Small intestine (tissue), 7 donors: ENCODE data around the gene TMEM272. TPM values are rescaled to one million over a fixed set of nuclear protein-coding genes. Genes with fewer than 3 reads are reported as not detected.

Experiments
- DNase-seq, 2 donors: peaks; one replicate each; pipeline versions ENCODE4 v3.0.0 to v3.0.0-alpha.2; 2013
- FAIRE-seq: peaks from 2 replicates; lab custom pipeline; 2012; peaks lifted over from hg19 to GRCh38; lab: Jason Lieb, UNC
- H3K27ac ChIP-seq, 3 donors: one replicate each; pipeline ENCODE4 v1.5.1; 2013; ENCODE audit warnings: low read length in 2 of 3, mild to moderate bottlenecking in 2 of 3, control low read depth in 1 of 3, inconsistent platforms in 1 of 3, low read depth in 1 of 3, moderate library complexity in 1 of 3
- H3K27me3 ChIP-seq, 3 donors: one replicate each; pipeline ENCODE4 v1.6.1; 2013; ENCODE audit warnings: low read length in 3 of 3, inconsistent platforms in 1 of 3; ENCODE audit not compliant: control insufficient read depth in 3 of 3, insufficient read depth in 3 of 3
- H3K36me3 ChIP-seq, 3 donors: one replicate each; pipeline ENCODE4 v1.6.1; 2013; ENCODE audit warnings: low read length in 3 of 3, inconsistent platforms in 1 of 3, low read depth in 1 of 3, mild to moderate bottlenecking in 1 of 3, moderate library complexity in 1 of 3; ENCODE audit not compliant: control insufficient read depth in 3 of 3, insufficient read depth in 2 of 3
- H3K4me1 ChIP-seq, 3 donors: one replicate each; pipeline ENCODE4 v1.6.1; 2013; ENCODE audit warnings: low read length in 2 of 3, inconsistent platforms in 1 of 3, low read depth in 1 of 3, mild to moderate bottlenecking in 1 of 3, moderate library complexity in 1 of 3; ENCODE audit not compliant: control insufficient read depth in 3 of 3, insufficient read depth in 2 of 3
- H3K4me3 ChIP-seq, 3 donors: one replicate each; pipeline ENCODE4 v1.5.1; 2013; ENCODE audit warnings: low read length in 3 of 3, control low read depth in 1 of 3, inconsistent platforms in 1 of 3, low read depth in 1 of 3, mild to moderate bottlenecking in 1 of 3, moderate library complexity in 1 of 3
- H3K9me3 ChIP-seq, 2 donors: one replicate each; pipeline ENCODE4 v1.6.1; 2013; ENCODE audit warnings: low read depth in 1 of 2, low read length in 1 of 2; ENCODE audit not compliant: control insufficient read depth in 2 of 2, insufficient read depth in 1 of 2
- WGBS, 3 donors: extraction: QIAGEN DNeasy Blood & Tissue Kit; methylation state at CpG; one replicate each; pipeline ENCODE4 v1.1.7; 2013; 5-methylcytosine and 5-hydroxymethylcytosine counted together
- polyA plus RNA-seq, 4 donors: library from polyadenylated mRNA; stranded (reverse) in 3 of 4; unstranded in 1 of 4; fragments of 200-250 nt in 3 of 4; fragments of 120-200 nt in 1 of 4; gene quantifications; one replicate each; pipeline versions ENCODE4 v1.2.1 to v1.2.3, GENCODE V29; 2013
- donor health status: healthy with polysubstance abuse.
- donor health status: control.
- donor health status: control.
- donor health status: Bipolar disorder and iron deficiency.
- donor health status: healthy.

The TMEM272 gene
- polyA plus RNA-seq, 4 donors, result 0.04 to 0.54 (median 0.27) TPM; not detected in 1

GRCh38 chr13:51770681-51771417 lies 74.1 kb downstream of the TMEM272 start:
- DNase-seq, result peak in 1 of 2 donors; percentile 67
- peak overlapping the region in 2 of 3 donors; percentile 62 to 74 for H3K27ac ChIP-seq
- WGBS, 3 donors, result 20 to 73% (median 46%) methylated on average over 11 of the region's 11 CpGs
- H3K4me1 ChIP-seq, result peaks cover 0 to 17% (median 0%) of the 10 kb centered on the region in 3 donors
- H3K27me3 ChIP-seq, result no peaks in the 10 kb centered on the region
- H3K4me3 ChIP-seq, result no peak overlapping the region
- no peaks in the 10 kb centered on the region for H3K9me3 ChIP-seq
- peaks cover 0 to 47% (median 2%) of the 10 kb centered on the region in 3 donors for H3K36me3 ChIP-seq
- no peak for FAIRE-seq

- Histone ChIP-seq H3K9me3 (no peaks in the 10 kb centered on the region), H3K27ac (peak overlapping the region in 2 of 3 donors; percentile 15 to 62), H3K27me3 (no peaks in the 10 kb centered on the region), H3K4me3 (no peak overlapping the region), H3K4me1 (peaks cover 0 to 21% (median 0%) of the 10 kb centered on the region in 3 donors), H3K36me3 (peaks cover 0 to 47% (median 2%) of the 10 kb centered on the region in 3 donors)
- 65 to 81% (median 68%) methylated on average over 6 of the region's 6 CpGs for WGBS, 3 donors
- peak in 1 of 2 donors; percentile 46 for DNase-seq
- FAIRE-seq, result no peak
These were observed 74.8 kb downstream of the TMEM272 start for GRCh38 chr13:51770160-51770559.

GRCh38 chr13:51769455-51770127 lies 75.4 kb downstream of the TMEM272 start:
- Histone ChIP-seq H3K27me3 (no peaks in the 10 kb centered on the region), H3K9me3 (no peaks in the 10 kb centered on the region), H3K4me1 (peaks cover 0 to 27% (median 0%) of the 10 kb centered on the region in 3 donors), H3K4me3 (no peak overlapping the region), H3K27ac (peak overlapping the region in 2 of 3 donors; percentile 5 to 42), H3K36me3 (peaks cover 0 to 47% (median 2%) of the 10 kb centered on the region in 3 donors)
- no peak for FAIRE-seq
- peak in 1 of 2 donors; percentile 41 for DNase-seq
- 47 to 60% (median 53%) methylated on average over 11 of the region's 11 CpGs for WGBS, 3 donors

- FAIRE-seq (no peak), DNase-seq (no peak)
- no peak overlapping the region for H3K4me3 ChIP-seq
- WGBS, 3 donors, result 93 to 96% (median 95%) methylated on average over 19 of the region's 19 CpGs
- no peak overlapping the region for H3K27ac ChIP-seq
- H3K4me1 ChIP-seq, result peaks cover 0 to 33% (median 2%) of the 10 kb centered on the region in 3 donors
- H3K27me3 ChIP-seq, result no peaks in the 10 kb centered on the region
- H3K36me3 ChIP-seq, result peaks cover 0 to 47% (median 2%) of the 10 kb centered on the region in 3 donors
- no peaks in the 10 kb centered on the region for H3K9me3 ChIP-seq
These were observed 76.0 kb downstream of the TMEM272 start for GRCh38 chr13:51768976-51769375.

- 84 to 89% (median 89%) methylated on average over 15 of the region's 15 CpGs for WGBS, 3 donors
- DNase-seq (no peak), FAIRE-seq (no peak)
- H3K4me3 ChIP-seq, result no peak overlapping the region
- H3K27me3 ChIP-seq, result no peaks in the 10 kb centered on the region
- H3K9me3 ChIP-seq, result no peaks in the 10 kb centered on the region
- peaks cover 0 to 44% (median 2%) of the 10 kb centered on the region in 3 donors for H3K36me3 ChIP-seq
- H3K4me1 ChIP-seq, result peaks cover 0 to 33% (median 2%) of the 10 kb centered on the region in 3 donors
- H3K27ac ChIP-seq, result no peak overlapping the region
These were observed 76.5 kb downstream of the TMEM272 start for GRCh38 chr13:51768378-51768921.

GRCh38 chr13:51767100-51767499 lies 77.9 kb downstream of the TMEM272 start:
- no peak for DNase-seq
- peaks cover 0 to 43% (median 2%) of the 10 kb centered on the region in 3 donors for H3K36me3 ChIP-seq
- no peaks in the 10 kb centered on the region for H3K27me3 ChIP-seq
- H3K27ac ChIP-seq, result no peak overlapping the region
- no peak overlapping the region for H3K4me3 ChIP-seq
- no peak for FAIRE-seq
- no peaks in the 10 kb centered on the region for H3K9me3 ChIP-seq
- peaks cover 0 to 33% (median 2%) of the 10 kb centered on the region in 3 donors for H3K4me1 ChIP-seq
- WGBS, 3 donors, result 91 to 95% (median 94%) methylated on average over 8 of the region's 8 CpGs

- H3K4me1 ChIP-seq, result peaks cover 0 to 23% (median 2%) of the 10 kb centered on the region in 3 donors
- no peaks in the 10 kb centered on the region for H3K27me3 ChIP-seq
- peaks cover 2 to 32% (median 2%) of the 10 kb centered on the region in 3 donors for H3K36me3 ChIP-seq
- DNase-seq (no peak), FAIRE-seq (no peak)
- H3K27ac ChIP-seq, result peak overlapping the region; percentile 73 to 81 (median 74)
- H3K9me3 ChIP-seq, result no peaks in the 10 kb centered on the region
- H3K4me3 ChIP-seq, result no peak overlapping the region
- 41 to 58% (median 53%) methylated on average over 4 of the region's 4 CpGs for WGBS, 3 donors
These were observed 79.8 kb downstream of the TMEM272 start for GRCh38 chr13:51765142-51765515.
